ENCODE measurements around the gene CBARP. TPM values are rescaled to one million over a fixed set of nuclear protein-coding genes. Genes with fewer than 3 reads are reported as not detected.
"Not testable (repeated sequence)": the region's sequence is repeated elsewhere in the genome, so short reads cannot be mapped to it uniquely, and the experiment has no call there.

The CBARP gene
- total RNA-seq, 1 donor from 2014 or later: 0.73 TPM

DNA sequence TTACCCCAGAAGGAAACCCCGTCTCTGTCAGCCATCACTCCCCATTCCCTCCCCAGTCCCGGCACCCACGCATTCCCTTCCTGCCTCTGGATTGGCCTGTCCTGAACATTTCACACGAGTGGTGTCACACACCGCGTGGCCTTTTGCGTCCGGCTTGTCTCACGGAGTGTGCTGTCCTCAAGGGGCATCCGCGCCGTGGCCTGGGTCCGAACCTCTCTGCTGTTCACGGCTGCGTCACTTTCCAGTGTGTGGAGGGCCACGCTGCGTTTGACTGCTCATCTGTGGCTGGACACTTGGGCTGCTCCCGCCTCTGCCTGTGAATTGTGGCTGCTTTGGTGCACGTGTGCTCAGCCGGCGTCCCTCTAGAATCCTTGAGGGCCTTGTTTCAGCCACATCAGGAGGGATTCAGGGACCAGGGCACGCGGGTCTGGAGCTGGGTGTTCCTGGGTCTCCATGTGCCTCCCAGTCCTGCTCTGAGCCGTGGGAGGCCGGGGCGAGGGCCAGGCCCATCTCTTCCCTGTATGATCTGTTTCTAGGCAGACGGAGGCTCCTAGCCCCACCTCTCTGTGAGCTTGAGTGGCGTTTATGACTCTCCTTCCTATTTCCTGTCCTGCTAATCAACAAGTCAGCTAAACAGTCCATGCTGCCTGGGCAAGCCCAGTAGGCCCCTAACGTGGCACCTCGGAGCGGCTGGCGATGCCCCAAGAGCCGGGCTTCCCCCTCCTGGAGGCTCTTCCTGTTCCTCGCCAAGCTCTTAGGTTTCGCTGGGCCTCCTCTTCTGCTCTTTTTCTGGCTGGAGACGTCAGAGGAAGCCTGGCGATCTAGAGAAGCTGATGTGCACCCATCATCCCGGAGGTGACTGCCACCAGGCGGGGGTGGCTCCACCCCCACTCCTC, 24.2 kb downstream of the CBARP start:
- peak; percentile 86 for DNase-seq (ENCODE audit: low spot score)

- DNase-seq (ENCODE audit: low spot score): no peak
These were observed 26.1 kb downstream of the CBARP start for GRCh38 chr19:1211494-1212234.

DNA sequence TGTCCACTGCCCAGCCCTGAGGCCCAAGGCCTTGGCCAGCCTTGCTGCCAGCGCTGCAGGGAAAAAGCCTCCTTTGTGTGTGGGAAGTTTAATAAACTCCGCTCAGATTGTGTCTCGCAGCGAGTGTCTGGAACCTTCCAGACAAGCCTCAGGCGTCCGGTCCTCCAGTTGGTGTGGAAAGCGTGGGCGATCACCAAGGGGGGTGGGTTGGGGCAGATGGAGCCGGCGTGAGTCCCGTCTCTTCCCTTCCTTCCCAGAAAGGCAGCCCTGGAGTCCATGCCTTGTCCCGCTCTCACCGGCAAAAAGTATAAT, 27.6 kb downstream of the CBARP start:
- no peak for DNase-seq (ENCODE audit: low spot score)

GRCh38 chr19:1208830-1209229, 29.0 kb downstream of the CBARP start:
- DNase-seq (ENCODE audit: low spot score): peak; percentile 63

- DNase-seq (ENCODE audit: low spot score): no peak
These were observed 30.8 kb downstream of the CBARP start for GRCh38 chr19:1206864-1207450.

DNA sequence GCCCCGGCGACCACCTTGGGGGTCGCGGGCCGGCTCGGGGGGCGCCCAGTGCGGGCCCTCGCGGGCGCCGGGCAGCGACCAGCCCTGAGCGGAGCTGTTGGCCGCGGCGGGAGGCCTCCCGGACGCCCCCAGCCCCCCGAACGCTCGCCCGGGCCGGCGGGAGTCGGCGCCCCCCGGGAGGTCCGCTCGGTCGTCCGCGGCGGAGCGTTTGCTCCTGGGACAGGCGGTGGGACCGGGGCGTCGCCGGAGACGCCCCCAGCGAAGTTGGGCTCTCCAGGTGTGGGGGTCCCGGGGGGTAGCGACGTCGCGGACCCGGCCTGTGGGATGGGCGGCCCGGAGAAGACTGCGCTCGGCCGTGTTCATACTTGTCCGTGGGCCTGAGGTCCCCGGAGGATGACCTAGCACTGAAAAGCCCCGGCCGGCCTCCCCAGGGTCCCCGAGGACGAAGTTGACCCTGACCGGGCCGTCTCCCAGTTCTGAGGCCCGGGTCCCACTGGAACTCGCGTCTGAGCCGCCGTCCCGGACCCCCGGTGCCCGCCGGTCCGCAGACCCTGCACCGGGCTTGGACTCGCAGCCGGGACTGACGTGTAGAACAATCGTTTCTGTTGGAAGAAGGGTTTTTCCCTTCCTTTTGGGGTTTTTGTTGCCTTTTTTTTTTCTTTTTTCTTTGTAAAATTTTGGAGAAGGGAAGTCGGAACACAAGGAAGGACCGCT, 31.5 kb downstream of the CBARP start:
- peak; percentile 47 for DNase-seq (ENCODE audit: low spot score)

DNA sequence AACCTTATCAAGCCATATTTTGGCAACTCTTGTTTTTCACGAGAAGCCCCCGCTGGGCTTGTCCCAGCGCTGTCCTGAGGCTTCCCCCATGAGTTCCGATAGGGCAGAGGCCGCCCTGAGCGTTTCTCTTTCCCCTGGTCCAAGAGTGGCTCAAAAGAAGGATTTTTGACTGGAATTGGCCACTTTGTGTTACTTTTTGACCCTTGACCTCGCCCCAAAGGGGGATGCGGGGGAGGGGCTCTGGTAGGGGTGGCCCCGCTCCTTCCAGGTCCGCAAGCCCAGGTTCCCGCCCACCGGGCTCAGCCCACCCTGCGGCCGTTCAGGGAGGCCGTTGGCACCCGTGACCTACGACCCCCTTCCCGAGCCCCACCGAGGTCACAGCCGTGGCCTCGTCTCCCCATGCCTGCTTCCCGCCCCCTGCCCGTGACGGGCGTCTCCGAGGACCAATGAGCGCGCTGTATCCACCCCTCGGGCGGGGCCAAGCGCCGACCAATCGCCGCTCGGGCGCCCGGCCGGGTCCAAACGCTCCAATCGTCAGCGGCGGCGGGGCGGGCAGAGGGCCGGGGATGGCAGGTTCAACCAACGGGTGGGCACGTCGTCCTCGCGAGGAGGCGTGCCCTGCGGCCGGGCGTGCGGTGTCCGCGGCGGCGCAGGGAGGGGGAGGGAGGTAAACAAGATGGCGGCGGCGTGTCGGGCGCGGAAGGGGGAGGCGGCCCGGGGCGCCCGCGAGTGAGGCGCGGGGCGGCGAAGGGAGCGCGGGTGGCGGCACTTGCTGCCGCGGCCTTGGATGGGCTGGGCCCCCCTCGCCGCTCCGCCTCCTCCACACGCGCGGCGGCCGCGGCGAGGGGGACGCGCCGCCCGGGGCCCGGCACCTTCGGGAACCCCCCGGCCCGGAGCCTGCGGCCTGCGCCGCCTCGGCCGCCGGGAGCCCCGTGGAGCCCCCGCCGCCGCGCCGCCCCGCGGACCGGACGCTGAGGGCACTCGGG, 32.4 kb downstream of the CBARP start, which contains the start of gene STK11:
Gene STK11 (plus strand): TSS at position 665 of the 986 bp plus-strand sequence. CDS start 1,136 bp downstream, outside the sequence.
- peak; percentile 99 for DNase-seq (ENCODE audit: low spot score)

GRCh38 chr19:1200614-1201013, 37.2 kb downstream of the CBARP start:
- DNase-seq (ENCODE audit: low spot score): not testable (repeated sequence)

- no peak for DNase-seq (ENCODE audit: low spot score)
These were observed 38.3 kb downstream of the CBARP start for GRCh38 chr19:1199531-1199930.

DNA sequence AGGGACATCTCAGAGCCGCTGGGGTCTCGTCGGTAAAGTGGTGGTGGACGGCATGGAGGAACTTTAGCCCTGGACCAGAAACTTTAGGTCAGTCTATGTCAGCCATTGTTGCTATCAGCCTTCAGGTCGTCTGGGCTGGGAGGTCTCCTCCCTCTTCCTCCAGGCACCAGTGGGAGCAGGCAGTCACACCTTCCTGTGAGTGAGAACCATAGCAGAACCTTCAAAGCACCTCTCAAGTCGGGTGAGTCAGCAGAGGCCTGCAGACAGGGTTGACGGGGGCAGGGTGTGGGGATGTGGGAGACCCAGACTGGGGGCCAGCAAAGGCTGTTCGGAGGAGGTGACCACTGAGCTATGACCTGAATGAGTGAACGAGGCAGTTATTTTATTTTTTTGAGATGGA, 48.4 kb downstream of the CBARP start:
- no peak for DNase-seq (ENCODE audit: low spot score)

GRCh38 chr19:1183543-1184172, 54.1 kb downstream of the CBARP start:
- no peak for DNase-seq (ENCODE audit: low spot score)

GRCh38 chr19:1182727-1183126, 55.1 kb downstream of the CBARP start:
- no peak for DNase-seq (ENCODE audit: low spot score)

GRCh38 chr19:1182068-1182467, 55.7 kb downstream of the CBARP start:
- no peak for DNase-seq (ENCODE audit: low spot score)

DNA sequence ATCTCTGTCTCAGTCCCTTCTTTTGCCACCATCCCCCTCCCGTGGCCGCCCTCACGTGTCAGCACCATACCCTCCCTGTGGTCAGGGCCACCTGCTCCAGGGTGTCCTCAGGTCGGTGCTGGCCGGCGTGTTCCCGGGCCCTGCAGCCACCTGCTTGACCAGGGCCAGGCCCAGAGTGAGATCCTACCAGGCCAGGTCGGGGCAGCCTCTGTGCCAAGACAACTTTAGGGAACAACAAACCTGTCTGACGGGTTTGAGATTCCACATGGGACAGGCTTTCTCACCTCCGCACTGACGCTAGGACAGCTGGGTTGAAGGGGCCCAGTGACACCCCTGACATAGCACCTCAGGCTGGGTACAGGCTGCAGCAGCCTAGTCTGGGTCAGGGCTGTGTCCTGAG, 56.2 kb downstream of the CBARP start:
- DNase-seq (ENCODE audit: low spot score): peak; percentile 63

Other genes with a start within 250 kb of the CBARP start
- gene GRIN3B, start 237.6 kb downstream of the CBARP start, total RNA-seq: not detected
- 210 TPM for gene TMEM259, start 216.9 kb downstream of the CBARP start, total RNA-seq
- gene RNU6-2, start 216.5 kb downstream of the CBARP start, total RNA-seq: not detected
- 223 TPM for gene CNN2, start 211.4 kb downstream of the CBARP start, total RNA-seq
- 21.4 TPM for gene ABCA7, start 197.9 kb downstream of the CBARP start, total RNA-seq
- gene ARHGAP45, start 170.8 kb downstream of the CBARP start, total RNA-seq: 20.7 TPM
- 138 TPM for gene POLR2E, start 142.6 kb downstream of the CBARP start, total RNA-seq
- gene GPX4, start 134.0 kb downstream of the CBARP start, total RNA-seq: 213 TPM
- 122 TPM for gene SBNO2, start 63.7 kb downstream of the CBARP start, total RNA-seq
- gene STK11, start 32.2 kb downstream of the CBARP start, total RNA-seq: 51.2 TPM
- 144 TPM for gene ATP5F1D, start 3.7 kb upstream of the CBARP start, total RNA-seq
- gene MIDN, start 10.6 kb upstream of the CBARP start, total RNA-seq: 121 TPM
- 524 TPM for gene CIRBP, start 31.3 kb upstream of the CBARP start, total RNA-seq
- 47.5 TPM for gene FAM174C, start 37.5 kb upstream of the CBARP start, total RNA-seq
- gene EFNA2, start 47.9 kb upstream of the CBARP start, total RNA-seq: 0.70 TPM
- gene NDUFS7, start 145.9 kb upstream of the CBARP start, total RNA-seq: 93.5 TPM
- gene GAMT, start 163.5 kb upstream of the CBARP start, total RNA-seq: 9.3 TPM
- gene DAZAP1, start 169.6 kb upstream of the CBARP start, total RNA-seq: 137 TPM
- gene RPS15, start 200.4 kb upstream of the CBARP start, total RNA-seq: 1,085 TPM
- gene APC2, start 212.1 kb upstream of the CBARP start, total RNA-seq: 0.26 TPM
- gene C19orf25, start 241.2 kb upstream of the CBARP start, total RNA-seq: 23.9 TPM